Activated CD4-positive, alpha-beta T cell treated with anti-CD3 and anti-CD28 coated beads, Interleukin-2, amount 10 ng/mL, durations not matched to agents 7 days and 5 days (primary cell): ENCODE results near the gene ASPSCR1. TPM values are rescaled to one million over a fixed set of nuclear protein-coding genes. Genes with fewer than 3 reads are reported as not detected.

Experiments
- CTCF ChIA-PET: fragments of 350-600 bp; sonication (Branson Sonifier 250); formaldehyde crosslinking; loops from one replicate; lab custom pipeline; 2021; ENCODE audit warnings: antibody characterized with exemption; lab: Charles Lee
- POLR2A ChIA-PET: fragments of 350-600 bp; sonication (Branson Sonifier 250); formaldehyde crosslinking; loops from one replicate; lab custom pipeline; 2021; ENCODE audit warnings: antibody characterized with exemption; lab: Charles Lee
- DNase-seq: peaks from one replicate; pipeline ENCODE4 v3.0.0-alpha.2; 2020
- H3K27ac Mint-ChIP-seq: one replicate; pipeline ENCODE4 v1.8.0; 2021; ENCODE audit warnings: mild to moderate bottlenecking, moderate library complexity, mixed read lengths
- H3K27me3 Mint-ChIP-seq: one replicate; pipeline ENCODE4 v1.8.0; 2021; ENCODE audit warnings: mixed read lengths
- H3K36me3 Mint-ChIP-seq: one replicate; pipeline ENCODE4 v1.8.0; 2021; ENCODE audit warnings: low read depth, mixed read lengths
- H3K4me1 Mint-ChIP-seq: one replicate; pipeline ENCODE4 v1.8.0; 2021; ENCODE audit warnings: mixed read lengths
- H3K4me3 Mint-ChIP-seq: one replicate; pipeline ENCODE4 v1.8.0; 2021; ENCODE audit warnings: mild to moderate bottlenecking, moderate library complexity, mixed read lengths
- H3K9me3 Mint-ChIP-seq: one replicate; pipeline ENCODE4 v1.8.0; 2021; ENCODE audit warnings: mixed read lengths
- total RNA-seq, 2 experiments: library from RNA; stranded (reverse); gene quantifications; one replicate each; pipeline ENCODE4 v1.2.3, GENCODE V29; 2021

The ASPSCR1 gene
- total RNA-seq, 2 experiments from 2014 or later: 34.0 to 37.6 TPM

- no peak for DNase-seq
- Mint-ChIP-seq H3K9me3 (no peaks in the 10 kb centered on the region), H3K4me3 (no peak overlapping the region), H3K4me1 (peaks cover 11% of the 10 kb centered on the region), H3K27me3 (no peaks in the 10 kb centered on the region), H3K36me3 (peaks cover 3% of the 10 kb centered on the region), H3K27ac (no peak overlapping the region)
- POLR2A ChIA-PET: no interaction called here
- CTCF ChIA-PET: no interaction called here
Measured at GRCh38 chr17:82062076-82062983, 84.9 kb downstream of the ASPSCR1 start.

- Mint-ChIP-seq H3K27me3 (no peaks in the 10 kb centered on the region), H3K9me3 (no peaks in the 10 kb centered on the region), H3K4me1 (peaks cover 11% of the 10 kb centered on the region), H3K36me3 (peaks cover 3% of the 10 kb centered on the region), H3K27ac (no peak overlapping the region), H3K4me3 (no peak overlapping the region)
- POLR2A ChIA-PET: no interaction called here
- CTCF ChIA-PET: interaction anchor here (0.9 kb wide), 1 partner anchor 96 kb away, joined by 3 read pairs; no protein-coding TSS in a partner anchor
- DNase-seq: no peak
Measured at GRCh38 chr17:82062984-82063368, 85.5 kb downstream of the ASPSCR1 start.

GRCh38 chr17:82063424-82064415 lies 86.3 kb downstream of the ASPSCR1 start:
- Mint-ChIP-seq H3K9me3 (no peaks in the 10 kb centered on the region), H3K27ac (peak overlapping the region; percentile 69), H3K27me3 (no peaks in the 10 kb centered on the region), H3K4me3 (peak overlapping the region; percentile 65), H3K4me1 (peaks cover 11% of the 10 kb centered on the region), H3K36me3 (peaks cover 3% of the 10 kb centered on the region)
- POLR2A ChIA-PET: no interaction called here
- no peak for DNase-seq
- CTCF ChIA-PET: interaction anchor here (0.9 to 2.0 kb wide), 2 partner anchors 10 to 97 kb away, joined by 3 to 7 read pairs; no protein-coding TSS in a partner anchor

DNA sequence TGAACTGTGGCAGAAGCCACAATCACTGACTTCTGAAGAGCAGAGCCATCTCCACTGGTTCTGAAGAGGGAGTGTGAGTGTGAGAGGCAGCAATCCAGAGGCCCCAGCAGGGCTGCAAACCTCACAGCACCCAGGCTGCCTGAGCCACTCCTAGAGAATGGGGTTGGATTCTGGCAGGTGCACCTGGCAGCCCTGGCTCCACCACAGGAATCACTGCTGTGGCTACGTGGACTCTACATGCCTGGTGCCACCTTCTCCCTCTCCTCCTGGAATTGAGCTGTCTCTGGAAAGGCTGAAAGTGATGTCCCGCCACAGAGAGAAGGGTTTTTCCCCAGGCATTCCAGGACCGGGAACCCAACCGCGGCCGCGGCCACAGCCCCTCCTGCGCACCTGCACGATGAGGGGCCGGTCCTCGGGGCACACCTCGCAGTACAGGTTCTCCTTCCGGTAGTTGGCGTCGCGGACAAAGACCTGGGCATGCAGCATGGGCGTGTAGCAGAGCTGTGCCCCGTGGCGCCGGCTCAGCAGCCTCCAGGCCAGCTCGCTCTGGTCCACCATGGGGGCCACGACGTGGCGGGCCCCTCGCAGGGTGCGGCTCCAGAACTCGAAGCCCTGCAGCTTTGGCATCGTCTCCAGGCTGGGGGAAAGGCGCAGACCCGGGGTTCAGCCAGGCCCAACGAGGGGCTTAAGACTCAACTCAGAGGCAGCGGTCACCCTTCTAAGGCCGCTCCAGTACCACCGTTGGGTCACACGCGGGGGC lies 87.2 kb downstream of the ASPSCR1 start:
- peaks cover 11% of the 10 kb centered on the region for H3K4me1 Mint-ChIP-seq
- H3K27me3 Mint-ChIP-seq: no peaks in the 10 kb centered on the region

GRCh38 chr17:82065193-82065637 lies 87.8 kb downstream of the ASPSCR1 start:
- Mint-ChIP-seq H3K4me3 (peak overlapping the region; percentile 65), H3K9me3 (no peaks in the 10 kb centered on the region), H3K36me3 (peaks cover under 1% of the 10 kb centered on the region), H3K27me3 (no peaks in the 10 kb centered on the region), H3K27ac (peak overlapping the region; percentile 69), H3K4me1 (peaks cover 11% of the 10 kb centered on the region)
- DNase-seq: peak; percentile 29
- POLR2A ChIA-PET: no interaction called here
- CTCF ChIA-PET: interaction anchor here (0.9 to 2.0 kb wide), 2 partner anchors 12 to 35 kb away, joined by 3 to 7 read pairs; no protein-coding TSS in a partner anchor

More for the DNA sequence above, 87.2 kb downstream of the ASPSCR1 start:
- no peak for DNase-seq
- peak overlapping the region; percentile 69 for H3K27ac Mint-ChIP-seq
- ChIA-PET POLR2A (no interaction called here), CTCF (interaction anchor here (0.9 to 2.0 kb wide), 2 partner anchors 11 to 34 kb away, joined by 3 to 7 read pairs; no protein-coding TSS in a partner anchor)
- H3K36me3 Mint-ChIP-seq: peaks cover 3% of the 10 kb centered on the region
- H3K9me3 Mint-ChIP-seq: no peaks in the 10 kb centered on the region
- H3K4me3 Mint-ChIP-seq: peak overlapping the region; percentile 65

DNA sequence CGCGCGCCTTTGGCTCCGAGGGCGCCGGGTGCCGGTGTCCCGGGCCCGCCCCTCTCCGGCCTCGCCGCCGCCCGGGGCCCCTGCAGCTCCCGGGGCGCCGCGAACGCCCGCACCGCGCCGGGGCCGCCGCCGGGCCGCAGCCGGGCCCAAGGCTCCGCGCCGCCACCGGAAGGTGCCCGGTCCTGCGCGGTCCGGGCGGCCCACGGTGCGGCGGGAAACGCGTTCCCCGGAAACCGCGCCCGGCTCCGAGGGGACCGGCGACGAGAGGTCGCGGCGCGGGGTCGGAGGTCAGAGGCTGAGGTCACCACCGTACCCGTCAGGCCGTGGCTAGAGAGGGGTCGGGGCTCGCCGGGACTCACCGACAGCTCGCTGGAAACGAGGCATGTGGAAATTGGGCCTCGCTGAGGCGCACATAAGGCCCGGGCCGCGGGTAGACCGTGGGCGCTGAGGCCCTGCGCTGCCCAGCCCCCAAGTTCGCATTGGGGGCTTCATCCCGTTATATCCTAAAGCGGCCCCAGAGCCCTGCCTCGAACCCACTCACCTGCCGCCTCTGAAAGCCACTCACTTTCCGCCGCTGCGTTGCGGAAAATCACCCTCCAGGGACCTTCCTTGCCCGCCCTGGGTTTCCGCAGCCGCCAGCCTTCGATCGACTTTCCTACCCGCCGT lies 88.3 kb downstream of the ASPSCR1 start, which contains the start of gene DUS1L:
Gene DUS1L (minus strand): TSS at position 167 of the 666 bp plus-strand sequence. CDS start 745 bp downstream, outside the sequence.
- CTCF ChIA-PET: interaction anchor here (0.8 to 1.2 kb wide), 2 partner anchors 9 to 28 kb away, joined by 3 to 5 read pairs; partner anchors contain the start of gene DCXR
- peak; percentile 67 for DNase-seq
- H3K4me3 Mint-ChIP-seq: peak within 1 kb of the TSS; percentile 85
- H3K4me1 Mint-ChIP-seq: peaks cover 11% of the 10 kb centered on the region
- POLR2A ChIA-PET: no interaction called here
- no peaks in the 10 kb centered on the region for H3K36me3 Mint-ChIP-seq
- H3K27ac Mint-ChIP-seq: peak within 1 kb of the TSS; percentile 93
- no peaks in the 10 kb centered on the region for H3K9me3 Mint-ChIP-seq
- no peaks in the 10 kb centered on the region for H3K27me3 Mint-ChIP-seq

Other genes starting within 250 kb of the ASPSCR1 start
- not detected for gene GCGR, start 173.5 kb upstream of the ASPSCR1 start, total RNA-seq
- gene MCRIP1, start 144.3 kb upstream of the ASPSCR1 start, total RNA-seq: 10 to 100 TPM; 45.7 to 47.8 TPM
- gene PPP1R27, start 142.6 kb upstream of the ASPSCR1 start, total RNA-seq: not detected
- 100 to 1,000 TPM; 420 to 499 TPM for gene P4HB, start 117.1 kb upstream of the ASPSCR1 start, total RNA-seq
- 100 to 1,000 TPM; 654 to 714 TPM for gene ARHGDIA, start 106.3 kb upstream of the ASPSCR1 start, total RNA-seq
- gene ALYREF, start 86.0 kb upstream of the ASPSCR1 start, total RNA-seq: 100 to 1,000 TPM; 197 to 221 TPM
- gene ANAPC11, start 85.9 kb upstream of the ASPSCR1 start, total RNA-seq: 10 to 100 TPM; 83.2 to 96.8 TPM
- gene NPB, start 75.4 kb upstream of the ASPSCR1 start, total RNA-seq: under 1 TPM; 0.48 to 0.69 TPM
- gene PCYT2, start 66.2 kb upstream of the ASPSCR1 start, total RNA-seq: 10 to 100 TPM; 37.6 to 39.0 TPM
- 10 to 100 TPM; 55.6 to 71.2 TPM for gene SIRT7, start 59.5 kb upstream of the ASPSCR1 start, total RNA-seq
- gene MAFG, start 49.9 kb upstream of the ASPSCR1 start, total RNA-seq: 10 to 100 TPM; 15.8 to 20.2 TPM
- 10 to 100 TPM; 22.8 to 26.9 TPM for gene PYCR1, start 40.3 kb upstream of the ASPSCR1 start, total RNA-seq
- not detected for gene MYADML2, start 30.4 kb upstream of the ASPSCR1 start, total RNA-seq
- gene NOTUM, start 16.4 kb upstream of the ASPSCR1 start, total RNA-seq: under 1 TPM; 0.23 to 0.55 TPM
- 10 to 100 TPM; 57.3 to 73.0 TPM for gene CENPX, start 45.2 kb downstream of the ASPSCR1 start, total RNA-seq
- gene LRRC45, start 45.7 kb downstream of the ASPSCR1 start, total RNA-seq: 10 to 100 TPM; 54.5 to 68.4 TPM
- gene RAC3, start 54.0 kb downstream of the ASPSCR1 start, total RNA-seq: 10 to 100 TPM; 12.2 to 13.7 TPM
- 100 to 1,000 TPM; 140 to 144 TPM for gene DCXR, start 60.1 kb downstream of the ASPSCR1 start, total RNA-seq
- 10 to 100 TPM; 29.0 to 29.8 TPM for gene RFNG, start 74.2 kb downstream of the ASPSCR1 start, total RNA-seq
- gene GPS1, start 74.3 kb downstream of the ASPSCR1 start, total RNA-seq: 10 to 100 TPM; 78.5 to 92.1 TPM
- gene DUS1L, start 88.2 kb downstream of the ASPSCR1 start, total RNA-seq: 100 to 1,000 TPM; 113 to 127 TPM
- gene FASN, start 120.6 kb downstream of the ASPSCR1 start, total RNA-seq: 100 to 1,000 TPM; 138 to 139 TPM
- 10 to 100 TPM; 60.5 to 69.7 TPM for gene CCDC57, start 235.2 kb downstream of the ASPSCR1 start, total RNA-seq